Measurements from ENCODE around the gene CRAMP1.

CRAMP1 gene

DNA sequence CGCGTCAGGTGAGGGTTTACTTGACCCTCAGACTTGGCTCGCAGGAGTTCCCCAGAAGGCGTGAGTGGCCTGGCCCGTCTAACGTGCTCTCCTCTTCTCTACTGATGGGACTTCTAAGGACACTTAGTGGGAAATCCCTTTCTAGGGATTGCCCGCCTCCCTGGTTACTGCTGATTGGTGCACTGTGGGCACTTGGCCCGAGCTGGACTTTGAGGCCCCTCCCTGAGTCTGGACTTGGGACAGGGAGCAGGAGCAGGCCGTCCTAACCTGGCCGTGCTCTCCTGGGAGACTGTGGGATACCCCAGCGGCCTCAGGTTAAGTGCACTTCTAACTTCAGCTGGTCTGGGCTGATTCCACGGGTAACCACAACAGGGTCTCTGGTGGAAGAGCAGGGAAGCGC is 15.0 kb upstream of the CRAMP1 start:
- no peak for FAIRE-seq

- no peak for FAIRE-seq
Measured at GRCh38 chr16:1601031-1601430, 11.1 kb upstream of the CRAMP1 start.

DNA sequence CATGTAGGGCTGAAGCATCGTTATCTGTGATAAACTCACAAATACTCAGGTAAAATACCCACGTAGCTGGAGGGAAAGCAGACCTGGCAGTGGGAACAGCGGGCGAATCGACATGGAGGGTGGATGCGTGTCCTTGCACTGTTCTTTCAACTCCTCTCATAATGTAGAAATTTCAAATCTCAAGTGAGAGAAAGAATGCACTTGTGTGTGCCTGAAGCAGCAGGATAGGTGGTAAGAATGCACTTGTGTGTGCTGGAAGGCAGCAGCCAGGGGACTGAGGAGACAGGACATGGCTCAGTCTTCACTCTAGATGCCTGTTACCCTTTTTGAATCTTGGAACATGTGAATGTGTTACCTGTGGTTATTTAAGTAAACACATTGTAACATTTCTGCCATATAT is 10.7 kb upstream of the CRAMP1 start:
- no peak for FAIRE-seq

DNA sequence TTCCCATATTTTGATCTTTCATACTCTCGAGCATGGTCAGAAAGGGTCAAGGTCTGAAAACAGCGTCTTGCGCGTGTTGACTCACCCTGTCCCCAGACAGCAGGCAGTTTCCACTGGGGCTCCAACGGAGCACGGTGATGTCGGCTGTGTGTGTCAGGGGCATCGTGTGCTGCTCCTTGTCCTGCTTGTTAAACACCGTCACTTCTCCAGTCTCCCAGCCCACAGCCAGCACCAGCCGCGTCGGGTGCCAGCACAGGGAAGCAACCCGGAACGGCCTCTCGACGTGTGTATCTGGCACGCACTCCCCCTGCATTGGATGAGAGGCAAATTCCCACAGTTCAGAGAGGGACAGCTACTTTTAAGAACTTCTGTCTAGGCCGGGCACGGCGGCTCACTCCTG is 9.9 kb upstream of the CRAMP1 start:
- FAIRE-seq, result no peak

- FAIRE-seq, result no peak
Measured at GRCh38 chr16:1606774-1607173, 5.4 kb upstream of the CRAMP1 start.

- no peak for FAIRE-seq
Measured at GRCh38 chr16:1607971-1608370, 4.2 kb upstream of the CRAMP1 start.

DNA sequence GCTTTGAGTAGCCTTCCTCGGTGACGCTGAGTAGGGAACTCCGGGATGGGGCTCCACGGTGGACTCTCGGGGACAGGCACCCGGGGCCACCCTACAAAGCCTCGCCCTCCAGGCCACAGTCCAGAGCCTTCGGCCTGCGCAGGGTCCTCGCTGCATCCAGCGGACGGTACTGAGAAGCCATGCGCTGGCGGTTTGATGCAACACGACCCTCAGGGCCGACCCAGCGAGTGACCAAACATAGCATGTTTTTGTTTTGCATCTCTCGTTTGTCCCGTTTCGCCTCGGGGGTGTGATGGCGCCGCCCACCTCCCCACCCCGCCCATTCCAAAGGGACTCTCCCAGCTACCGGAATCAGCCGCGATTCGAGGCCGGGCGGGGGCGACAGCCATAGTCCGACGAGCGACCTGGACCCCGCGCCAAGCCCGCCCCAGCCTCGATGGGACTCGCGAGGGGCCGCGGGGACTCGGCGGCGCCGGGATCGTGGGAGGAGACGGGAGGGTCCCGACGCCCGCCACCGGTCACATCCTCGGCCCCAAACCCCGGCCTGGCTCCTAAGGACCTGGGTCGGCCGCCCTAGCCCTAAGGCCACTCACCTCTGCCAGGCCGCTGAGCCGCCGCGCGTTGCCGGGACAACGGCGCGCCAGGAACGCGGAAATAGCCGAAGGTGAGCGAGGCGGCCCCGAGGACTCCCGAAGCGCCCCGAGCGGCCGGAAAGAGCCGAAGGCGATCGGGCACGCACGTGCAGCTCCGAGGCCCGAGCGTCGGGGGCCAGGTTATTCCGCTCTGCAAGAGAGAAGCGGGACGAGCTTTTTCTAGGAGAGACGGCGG is 1.9 kb upstream of the CRAMP1 start:
- no peak for FAIRE-seq

- FAIRE-seq, result no peak
Measured at GRCh38 chr16:1610899-1611632, 1.1 kb upstream of the CRAMP1 start.

DNA sequence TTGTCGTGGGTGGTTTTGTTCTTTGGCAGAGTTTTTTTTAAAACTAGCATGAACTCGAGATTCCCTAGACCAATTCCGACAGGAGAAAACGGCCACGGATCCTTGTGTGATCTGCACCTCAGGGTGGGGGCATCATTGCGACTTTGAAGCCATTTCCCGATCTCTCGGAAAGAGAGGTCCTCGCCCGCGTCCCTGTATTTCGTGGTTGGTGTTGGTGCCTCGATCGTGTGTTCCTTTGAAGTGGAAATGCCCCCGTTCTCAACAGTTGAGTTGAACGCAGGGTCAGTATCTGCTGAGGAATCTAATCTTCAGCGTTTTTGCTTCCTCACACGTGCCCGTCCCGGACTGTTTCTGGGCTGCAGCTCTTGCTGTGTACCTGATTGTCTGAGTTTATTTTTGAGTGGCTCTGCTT is 1.1 kb downstream of the CRAMP1 start:
- FAIRE-seq, result no peak

DNA sequence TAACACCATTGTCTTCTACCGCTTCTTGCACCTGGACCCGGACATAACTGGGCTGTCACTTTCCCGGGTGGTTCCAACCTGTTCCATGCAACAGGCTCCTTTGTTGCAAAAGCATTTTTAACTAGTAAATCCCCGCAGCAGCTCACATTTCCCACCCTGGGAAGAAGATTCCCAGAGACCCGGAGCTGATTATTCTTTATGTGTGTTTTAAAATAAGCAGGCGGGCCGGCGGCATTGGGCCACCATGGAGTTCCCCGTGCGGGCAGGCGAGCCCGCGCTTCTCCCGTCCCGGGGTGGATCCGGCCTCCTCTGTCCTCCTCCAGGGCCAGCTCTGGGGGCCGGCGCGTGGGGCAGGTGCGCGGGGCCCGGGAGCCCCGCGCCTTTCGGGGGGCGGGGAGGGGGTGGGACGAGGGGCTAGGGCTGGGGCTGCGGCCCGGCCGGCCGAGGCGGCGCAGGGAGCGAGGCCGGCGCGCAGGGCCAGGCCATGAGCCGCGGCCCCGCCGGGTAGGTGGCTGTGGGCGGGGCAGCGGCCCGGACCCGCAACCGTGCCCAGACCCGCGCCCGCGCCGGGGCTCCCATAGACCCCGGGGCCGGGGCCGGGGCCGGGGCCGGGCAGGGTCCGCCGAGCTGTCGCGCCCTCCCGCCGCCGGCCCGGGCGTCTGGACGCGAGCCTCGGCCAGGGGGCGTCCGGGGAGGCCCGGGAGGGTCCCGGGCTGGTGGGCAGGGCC is 1.7 kb downstream of the CRAMP1 start:
- FAIRE-seq, result no peak

- no peak for FAIRE-seq
Measured at GRCh38 chr16:1614456-1615102, 2.4 kb downstream of the CRAMP1 start.

DNA sequence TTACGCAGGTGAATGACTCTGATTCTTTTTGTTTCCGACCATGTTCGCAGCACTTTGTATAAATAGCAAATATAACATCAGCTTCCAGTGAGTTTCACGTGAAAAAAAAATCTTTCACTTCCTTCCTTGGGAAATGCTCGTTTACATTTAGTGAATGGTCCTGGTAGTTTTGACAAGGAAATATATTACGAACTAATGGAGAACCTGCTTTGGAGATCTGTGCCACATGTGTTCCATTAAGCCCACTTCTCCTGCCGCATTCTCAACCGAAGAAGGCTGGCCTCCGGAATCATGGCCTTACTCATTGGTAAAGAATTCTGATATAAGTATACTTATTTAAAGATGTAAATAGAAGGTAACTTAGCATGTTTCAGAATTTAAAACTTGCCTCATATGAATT is 3.6 kb downstream of the CRAMP1 start:
- no peak for FAIRE-seq

DNA sequence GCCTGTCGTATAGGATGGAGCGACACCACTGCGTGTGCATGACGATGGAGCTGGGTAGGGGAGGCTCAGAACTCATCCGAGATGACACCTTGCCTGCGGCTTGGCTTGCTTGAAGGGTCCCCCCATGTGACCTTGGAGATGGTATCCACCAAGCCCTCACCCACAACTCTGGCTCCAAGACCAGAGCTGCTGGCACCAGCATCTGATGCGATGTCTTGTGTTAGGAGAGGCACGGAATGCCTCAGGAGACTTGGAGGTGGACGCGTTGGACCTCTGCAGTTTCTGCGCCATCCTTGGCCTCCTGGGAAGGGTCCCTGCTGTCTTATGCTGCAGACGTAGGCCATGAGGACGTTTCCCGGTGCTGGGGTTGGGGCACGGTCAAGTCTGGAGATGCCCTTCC is 7.8 kb downstream of the CRAMP1 start:
- FAIRE-seq, result no peak

- no peak for FAIRE-seq
Measured at GRCh38 chr16:1620391-1620790, 8.2 kb downstream of the CRAMP1 start.

- FAIRE-seq, result no peak
Measured at GRCh38 chr16:1621851-1622250, 9.7 kb downstream of the CRAMP1 start.

GRCh38 chr16:1626327-1626726 is 14.2 kb downstream of the CRAMP1 start:
- no peak for FAIRE-seq

- FAIRE-seq, result no peak
Measured at GRCh38 chr16:1626776-1627175, 14.6 kb downstream of the CRAMP1 start.

DNA sequence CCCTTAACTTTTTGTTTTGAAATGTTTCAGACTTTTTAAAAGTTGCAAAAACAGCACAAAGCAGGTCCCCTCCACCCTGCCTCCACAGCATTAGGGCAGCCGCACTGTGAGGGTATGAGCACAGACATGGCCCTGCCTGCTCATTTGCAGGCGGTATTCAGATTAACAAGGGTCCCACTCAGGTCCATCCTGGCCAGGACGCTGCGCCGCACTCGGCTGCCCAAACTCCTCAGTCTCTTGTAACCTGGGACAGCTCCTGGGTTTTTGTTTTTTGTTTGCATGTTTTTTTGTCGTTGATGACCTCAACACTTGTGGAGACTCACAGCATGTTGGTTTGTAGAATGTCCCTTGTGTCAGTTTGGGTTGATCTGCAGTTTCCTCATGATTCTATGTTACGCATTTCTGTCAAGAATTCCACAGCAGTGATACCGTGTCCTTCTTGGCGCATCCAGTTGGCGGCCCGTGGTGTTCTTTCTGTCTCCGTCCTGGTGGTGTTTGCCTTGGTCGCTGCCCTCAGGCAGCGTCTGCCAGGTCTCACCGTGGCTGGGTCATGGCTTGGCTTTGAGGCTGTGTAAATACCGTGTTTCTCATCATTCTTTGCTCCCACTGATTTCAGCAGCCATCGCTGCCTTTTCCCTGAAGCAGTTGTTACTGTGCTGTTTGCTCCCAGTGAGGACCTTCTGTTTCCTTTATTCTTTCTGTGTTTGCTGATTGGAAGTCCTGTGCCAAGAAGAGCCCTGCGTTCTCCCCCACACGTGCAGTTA is 18.5 kb downstream of the CRAMP1 start:
- FAIRE-seq, result no peak

GRCh38 chr16:1631230-1631629 is 19.1 kb downstream of the CRAMP1 start:
- FAIRE-seq, result no peak

DNA sequence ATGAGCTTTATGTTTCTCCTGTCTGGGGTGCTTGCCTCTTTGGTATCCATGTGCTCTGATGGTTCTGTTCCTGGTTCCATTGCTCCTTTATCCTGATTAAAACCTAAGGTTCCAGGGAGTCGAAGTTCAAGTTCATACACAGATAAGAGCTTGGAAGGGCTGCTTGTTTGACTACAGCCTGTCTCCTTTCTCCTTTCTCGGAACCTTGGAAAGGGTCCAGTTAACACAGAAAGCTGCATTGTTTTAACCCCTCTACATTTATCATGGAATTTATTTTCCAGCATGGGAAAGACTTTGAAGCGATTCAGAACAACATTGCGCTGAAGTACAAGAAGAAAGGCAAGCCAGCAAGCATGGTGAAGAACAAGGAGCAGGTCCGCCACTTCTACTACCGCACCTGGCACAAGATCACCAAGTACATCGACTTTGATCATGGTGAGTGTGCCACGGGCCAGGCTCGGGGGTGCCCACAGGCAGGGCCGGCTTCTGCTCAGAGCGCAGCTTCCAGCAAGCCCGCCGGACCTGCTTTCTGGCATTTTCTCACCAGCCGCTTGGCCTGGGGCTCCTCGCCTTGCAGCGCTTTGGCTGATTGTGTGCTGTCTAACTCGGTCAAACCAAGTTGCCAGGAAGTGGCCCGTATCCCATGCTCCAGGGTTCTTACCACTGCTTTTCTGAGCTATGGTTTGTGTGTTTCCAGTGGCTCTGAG is 19.9 kb downstream of the CRAMP1 start:
- no peak for FAIRE-seq

- FAIRE-seq, result no peak
Measured at GRCh38 chr16:1632638-1632970, 20.4 kb downstream of the CRAMP1 start.

- FAIRE-seq, result no peak
Measured at GRCh38 chr16:1633310-1633709, 21.1 kb downstream of the CRAMP1 start.
